H1 (cell line): ENCODE results near the gene TOB2. TPM values are rescaled to one million over a fixed set of nuclear protein-coding genes. Genes with fewer than 3 reads are reported as not detected.

Source experiments
- CTCF ChIA-PET: fragments of 300-600 bp; sonication (Branson Sonifier 250); formaldehyde crosslinking; loops from one replicate; lab custom pipeline; 2021; ENCODE audit not compliant: partially characterized antibody; lab: Charles Lee
- POLR2A ChIA-PET: fragments of 300-600 bp; sonication (Branson Sonifier 250); formaldehyde crosslinking; loops from one replicate; lab custom pipeline; 2021; ENCODE audit warnings: inconsistent platforms; ENCODE audit not compliant: partially characterized antibody; lab: Charles Lee
- DNase-seq, 2 experiments: peaks; one replicate each; pipeline versions ENCODE4 v3.0.0 to v3.0.0-alpha.2; 2010 to 2022; ENCODE audit warnings: low spot score in 2 of 2, low read depth in 1 of 2, mixed read lengths in 1 of 2
- FAIRE-seq: peaks from 2 replicates; lab custom pipeline; 2011; peaks lifted over from hg19 to GRCh38; lab: Jason Lieb, UNC
- H2AFZ ChIP-seq: 2 replicates; pipeline ENCODE4 v1.8.1; 2012; ENCODE audit warnings: low read length, inconsistent platforms
- H2AK5ac ChIP-seq: 2 replicates; pipeline ENCODE4 v1.6.1; 2013; ENCODE audit warnings: low read depth, low read length
- H2BK120ac ChIP-seq: replicated peaks from 2 replicates; pipeline ENCODE3; 2013; ENCODE audit warnings: low read depth, low read length, inconsistent platforms
- H2BK12ac ChIP-seq: 2 replicates; pipeline ENCODE4 v1.6.1; 2013; ENCODE audit warnings: low read depth, low read length
- H2BK15ac ChIP-seq: 2 replicates; pipeline ENCODE4 v1.6.1; 2013; ENCODE audit warnings: low read length
- H2BK20ac ChIP-seq: 2 replicates; pipeline ENCODE4 v1.6.1; 2013; ENCODE audit warnings: low read length
- H2BK5ac ChIP-seq: 2 replicates; pipeline ENCODE4 v1.6.1; 2013; ENCODE audit warnings: low read depth, low read length
- H3K14ac ChIP-seq: 2 replicates; pipeline ENCODE4 v1.6.1; 2013; ENCODE audit warnings: inconsistent platforms; ENCODE audit not compliant: insufficient read length
- H3K18ac ChIP-seq: 2 replicates; pipeline ENCODE4 v1.6.1; 2013; ENCODE audit warnings: low read length; ENCODE audit errors: extremely low read depth
- H3K23ac ChIP-seq: 2 replicates; pipeline ENCODE4 v1.6.1; 2013; ENCODE audit warnings: inconsistent platforms; ENCODE audit not compliant: insufficient read length
- H3K23me2 ChIP-seq: 2 replicates; pipeline ENCODE4 v1.6.1; 2013; ENCODE audit warnings: low read depth, low read length
- H3K27ac ChIP-seq: 2 replicates; pipeline ENCODE4 v1.6.1; 2011; ENCODE audit warnings: low read depth, low read length, inconsistent platforms
- H3K27me3 ChIP-seq, 4 experiments: replicated peaks in 1 of 4; 1 replicate in 1 of 4; 2 replicates in 3 of 4; pipeline versions ENCODE4 v1.6.1 to v1.8.1; 2011 to 2013; ENCODE audit warnings: low read length in 3 of 4, mild to moderate bottlenecking in 3 of 4, inconsistent platforms in 2 of 4, mixed read lengths in 2 of 4, moderate library complexity in 1 of 4; ENCODE audit not compliant: control insufficient read depth in 3 of 4, insufficient read depth in 3 of 4; ENCODE audit errors: extremely low read depth in 1 of 4
- H3K36me3 ChIP-seq, 4 experiments: 2 replicates each; pipeline versions ENCODE4 v1.6.1 to v1.8.1; 2011 to 2013; ENCODE audit warnings: mild to moderate bottlenecking in 4 of 4, low read length in 3 of 4, moderate library complexity in 2 of 4, control low read depth in 1 of 4, inconsistent platforms in 1 of 4; ENCODE audit not compliant: insufficient read depth in 4 of 4, control insufficient read depth in 2 of 4
- H3K4ac ChIP-seq: replicated peaks from 2 replicates; pipeline ENCODE3; 2013; ENCODE audit warnings: low read length, low read depth, mixed read lengths, inconsistent platforms; ENCODE audit not compliant: insufficient read length
- H3K4me1 ChIP-seq, 4 experiments: replicated peaks in 1 of 4; 1 replicate in 1 of 4; 2 replicates in 3 of 4; pipeline versions ENCODE4 v1.6.1 to v1.8.1; 2011 to 2013; ENCODE audit warnings: low read length in 3 of 4, inconsistent platforms in 2 of 4, mixed read lengths in 1 of 4; ENCODE audit not compliant: insufficient read depth in 4 of 4, control insufficient read depth in 3 of 4
- H3K4me2 ChIP-seq, 2 experiments: 2 replicates each; pipeline versions ENCODE4 v1.6.1 to v1.8.1; 2011 to 2013; ENCODE audit warnings: low read depth in 2 of 2, low read length in 2 of 2, control low read depth in 1 of 2, inconsistent platforms in 1 of 2, mild to moderate bottlenecking in 1 of 2; ENCODE audit not compliant: insufficient read depth in 1 of 2
- H3K4me3 ChIP-seq, 4 experiments: fragments of 200-600, 300-600 bp in 1 of 4; sonication (generic), shearing (Covaris generic), sonication (Bioruptor Twin) in 1 of 4; 2 replicates each; pipeline versions ENCODE4 v1.5.1 to v1.8.1; 2011 to 2016; ENCODE audit warnings: low read length in 4 of 4, low read depth in 3 of 4, control low read depth in 2 of 4, inconsistent platforms in 2 of 4, mild to moderate bottlenecking in 2 of 4, mixed read lengths in 1 of 4, moderate library complexity in 1 of 4; ENCODE audit not compliant: insufficient read depth in 2 of 4; ENCODE audit errors: extremely low read depth in 1 of 4
- H3K56ac ChIP-seq: replicated peaks from 2 replicates; pipeline ENCODE3; 2013; ENCODE audit warnings: low read depth, mild to moderate bottlenecking, mixed read lengths, low read length, inconsistent platforms; ENCODE audit not compliant: insufficient read length
- H3K79me1 ChIP-seq: 2 replicates; pipeline ENCODE4 v1.6.1; 2013; ENCODE audit warnings: low read depth, low read length, control low read depth
- H3K79me2 ChIP-seq, 2 experiments: 2 replicates each; pipeline versions ENCODE4 v1.6.1 to v1.8.1; 2012 to 2013; ENCODE audit warnings: low read length in 2 of 2, mild to moderate bottlenecking in 2 of 2, inconsistent platforms in 1 of 2; ENCODE audit not compliant: insufficient read depth in 2 of 2, control insufficient read depth in 1 of 2
- H3K9ac ChIP-seq, 4 experiments: replicated peaks in 1 of 4; 1 replicate in 1 of 4; 2 replicates in 3 of 4; pipeline versions ENCODE4 v1.6.1 to v1.8.1; 2011 to 2013; ENCODE audit warnings: low read depth in 3 of 4, low read length in 3 of 4, control low read depth in 2 of 4, mild to moderate bottlenecking in 2 of 4, moderate library complexity in 2 of 4, inconsistent platforms in 1 of 4; ENCODE audit errors: extremely low read depth in 1 of 4
- H3K9me3 ChIP-seq, 2 experiments: 2 replicates each; pipeline versions ENCODE4 v1.6.1 to v1.8.1; 2012 to 2013; ENCODE audit warnings: mild to moderate bottlenecking in 2 of 2, moderate library complexity in 2 of 2, control low read depth in 1 of 2, inconsistent platforms in 1 of 2, low read depth in 1 of 2, low read length in 1 of 2, mixed read lengths in 1 of 2; ENCODE audit not compliant: insufficient read depth in 2 of 2
- H4K20me1 ChIP-seq, 2 experiments: replicated peaks in 1 of 2; 2 replicates each; pipeline versions ENCODE3 to v1.8.1; 2011 to 2013; ENCODE audit warnings: inconsistent platforms in 2 of 2, low read length in 2 of 2, mild to moderate bottlenecking in 1 of 2; ENCODE audit not compliant: insufficient read depth in 2 of 2, control insufficient read depth in 1 of 2
- H4K5ac ChIP-seq: 2 replicates; pipeline ENCODE4 v1.6.1; 2013; ENCODE audit warnings: low read length, low read depth, mixed read lengths, inconsistent platforms; ENCODE audit not compliant: insufficient read length
- H4K8ac ChIP-seq: 2 replicates; pipeline ENCODE4 v1.8.0; 2013; ENCODE audit warnings: mild to moderate bottlenecking, moderate library complexity, low read length, inconsistent platforms; ENCODE audit not compliant: insufficient read depth; ENCODE audit errors: extremely low read depth
- H4K91ac ChIP-seq: replicated peaks from 2 replicates; pipeline ENCODE3; 2013; ENCODE audit warnings: low read length, mixed read lengths, inconsistent platforms; ENCODE audit not compliant: insufficient read length
- NRF1 ChIP-seq: IDR thresholded peaks from 2 replicates; pipeline ENCODE4 v1.6.1; 2011; ENCODE audit warnings: mild to moderate bottlenecking, low read depth, low read length, improper control_type of control experiment
- PHF8 ChIP-seq: fragments of 200-600 bp; sonication (generic); conservative IDR thresholded peaks from 2 replicates; pipeline ENCODE4 v1.7.1; 2012; ENCODE audit warnings: low read depth, mild to moderate bottlenecking, inconsistent platforms, low read length, moderate library complexity
- WGBS, 2 experiments: shearing (Covaris generic) in 1 of 2; methylation state at CpG; one replicate each; pipeline versions ENCODE4 v1.1.6 to v1.1.7; 2013 to 2015; ENCODE audit warnings: low lambda C conversion rate in 2 of 2, mixed read lengths in 2 of 2, inconsistent platforms in 1 of 2, low coverage in 1 of 2, missing lambda C conversion rate in 1 of 2; ENCODE audit not compliant: insufficient replicate concordance in 2 of 2, insufficient coverage in 1 of 2, insufficient read length in 1 of 2; ENCODE audit errors: extremely low coverage in 1 of 2, missing lambda C conversion rate in 1 of 2; 5-methylcytosine and 5-hydroxymethylcytosine counted together
- polyA plus RNA-seq, 7 experiments: library from polyadenylated mRNA; depleted of rRNA in 3 of 7; stranded (reverse) in 5 of 7; unstranded in 2 of 7; fragments of >200 nt in 5 of 7; fragments of 200-250 nt in 2 of 7; gene quantifications; 1 replicate in 5 of 7; 2 replicates in 1 of 7; 4 replicates in 1 of 7; pipeline versions ENCODE4 v1.2.1 to v1.2.3, GENCODE V29; 2011 to 2013; ENCODE audit warnings: missing spikeins in 2 of 7, mixed read lengths in 2 of 7
- total RNA-seq: library from RNA; stranded (reverse); fragmentation: NEBNext Ultra II Directional; extraction: Animal tissue kit (Norgen Biotek cat#: 25700); gene quantifications from 2 replicates; pipeline ENCODE4 v1.2.1, GENCODE V29; 2021

Gene TOB2
- total and polyA plus RNA-seq, 2 of the 8 experiments (the other 6 are each of a cell fraction or from before 2014, with no cell fraction given), result 27.0 to 54.1 TPM

GRCh38 chr22:41471568-41471967 is 25.0 kb upstream of the TOB2 start:
- no peak overlapping the region for H4K8ac ChIP-seq
- DNase-seq, result no peak
- H4K91ac ChIP-seq, result no peak overlapping the region
- H3K4ac ChIP-seq, result no peak overlapping the region
- no peak overlapping the region for H3K4me2 ChIP-seq
- no peak overlapping the region for H2BK20ac ChIP-seq
- no peak for FAIRE-seq
- POLR2A ChIA-PET, result interaction anchor here (1.5 to 30.6 kb wide), 3 partner anchors 9 to 15 kb away, joined by 3 to 887 read pairs (median 6); partner anchors contain the start of genes ACO2, PHF5A and TOB2
- TF ChIP-seq PHF8 (no peak), NRF1 (no peak)
- H4K20me1 ChIP-seq, result peaks cover 0 to 4% of the 10 kb centered on the region in 2 experiments
- H3K9me3 ChIP-seq, result no peaks in the 10 kb centered on the region
- H3K4me1 ChIP-seq, result peaks cover 0 to 9% (median 7%) of the 10 kb centered on the region in 4 experiments; a peak in 4 of 7 replicates
- H3K4me3 ChIP-seq, result no peak overlapping the region
- no peak overlapping the region for H4K5ac ChIP-seq
- H2BK120ac ChIP-seq, result no peak overlapping the region
- no peak overlapping the region for H2BK5ac ChIP-seq
- H3K18ac ChIP-seq, result no peak overlapping the region
- H3K14ac ChIP-seq, result no peak overlapping the region
- no peak overlapping the region for H2AK5ac ChIP-seq
- no peak overlapping the region for H3K27ac ChIP-seq
- peaks cover 6% of the 10 kb centered on the region; the same call in 1 of the 2 replicates for H3K23me2 ChIP-seq
- H3K79me2 ChIP-seq, result peaks cover 16 to 80% of the 10 kb centered on the region in 2 experiments
- H2AFZ ChIP-seq, result no peak overlapping the region
- CTCF ChIA-PET, result interaction anchor here (0.7 to 2.6 kb wide), 5 partner anchors 10 to 1930 kb away, joined by 3 to 6 read pairs (median 6); no protein-coding TSS in a partner anchor
- peaks cover 6% of the 10 kb centered on the region for H3K79me1 ChIP-seq
- H3K23ac ChIP-seq, result no peak overlapping the region
- no peaks in the 10 kb centered on the region for H3K27me3 ChIP-seq
- no peak overlapping the region for H3K9ac ChIP-seq
- peaks cover 2 to 13% (median 9%) of the 10 kb centered on the region in 4 experiments; a peak in 6 of 8 replicates for H3K36me3 ChIP-seq
- WGBS, 2 experiments, result 95% methylated on average over 2 of the region's 2 CpGs; no CpG with 5 or more reads in 1 of the 2 experiments
- H2BK12ac ChIP-seq, result no peak overlapping the region
- H3K56ac ChIP-seq, result no peak overlapping the region
- H2BK15ac ChIP-seq, result no peak overlapping the region
